NCI-H510A treated with DMSO at 0.1 percent for 48 hours (cell line): Measurements from ENCODE around the gene EOGT.

ENCODE experiments used
- DNase-seq: peaks from one replicate; lab custom pipeline; 2025; lab: John Stamatoyannopoulos, UW

Gene EOGT

GRCh38 chr3:69009559-69010410 is 3.7 kb downstream of the EOGT start:
- DNase-seq = no peak

GRCh38 chr3:69008980-69009379 is 4.5 kb downstream of the EOGT start:
- no peak for DNase-seq

GRCh38 chr3:69005791-69006482 is 7.5 kb downstream of the EOGT start:
- DNase-seq = no peak

- no peak for DNase-seq
Measured at GRCh38 chr3:69005071-69005790, 8.3 kb downstream of the EOGT start.

- DNase-seq = no peak
Measured at GRCh38 chr3:69004138-69004537, 9.3 kb downstream of the EOGT start.

GRCh38 chr3:68999605-69000004 is 13.9 kb downstream of the EOGT start:
- no peak for DNase-seq

- DNase-seq = no peak
Measured at GRCh38 chr3:68999158-68999557, 14.3 kb downstream of the EOGT start.

- DNase-seq = no peak
Measured at GRCh38 chr3:68997887-68998286, 15.6 kb downstream of the EOGT start.

- DNase-seq = no peak
Measured at GRCh38 chr3:68996356-68996995, 17.0 kb downstream of the EOGT start.

GRCh38 chr3:68988740-68989139 is 24.7 kb downstream of the EOGT start:
- DNase-seq = no peak

- DNase-seq = no peak
Measured at GRCh38 chr3:68987322-68987721, 26.2 kb downstream of the EOGT start.

GRCh38 chr3:68986496-68987208 is 26.8 kb downstream of the EOGT start:
- no peak for DNase-seq

GRCh38 chr3:68985146-68985790 is 28.2 kb downstream of the EOGT start:
- no peak for DNase-seq

GRCh38 chr3:68984011-68984530 is 29.4 kb downstream of the EOGT start:
- no peak for DNase-seq

GRCh38 chr3:68977486-68978167 is 35.9 kb downstream of the EOGT start:
- no peak for DNase-seq

GRCh38 chr3:68974711-68975110 is 38.8 kb downstream of the EOGT start:
- no peak for DNase-seq

- no peak for DNase-seq
Measured at GRCh38 chr3:68973639-68974038, 39.8 kb downstream of the EOGT start.

- DNase-seq = peak; percentile 12
Measured at GRCh38 chr3:68972358-68972979, 41.0 kb downstream of the EOGT start.

GRCh38 chr3:68964694-68965093 is 48.8 kb downstream of the EOGT start:
- no peak for DNase-seq

GRCh38 chr3:68963891-68964290 is 49.6 kb downstream of the EOGT start:
- no peak for DNase-seq
